Colonic mucosa (tissue), 4 donors: ENCODE measurements around the gene NUP153. TPM values are rescaled to one million over a fixed set of nuclear protein-coding genes. Genes with fewer than 3 reads are reported as not detected.

Experiments used
- DNase-seq: peaks from one replicate; pipeline ENCODE4 v3.0.0-alpha.2; 2020
- H3K27ac ChIP-seq: fragments of 200-600 bp; one replicate; pipeline ENCODE4 v1.8.0; 2021
- H3K27me3 ChIP-seq: fragments of 200-600 bp; one replicate; pipeline ENCODE4 v1.8.0; 2021
- H3K36me3 ChIP-seq: fragments of 200-600 bp; one replicate; pipeline ENCODE4 v1.8.0; 2021
- H3K4me1 ChIP-seq: fragments of 200-600 bp; one replicate; pipeline ENCODE4 v1.8.0; 2021; ENCODE audit warnings: mild to moderate bottlenecking
- H3K4me3 ChIP-seq: fragments of 200-600 bp; one replicate; pipeline ENCODE4 v1.8.0; 2021
- H3K9ac ChIP-seq, 2 donors: one replicate each; pipeline ENCODE4 v1.7.0; 2013; ENCODE audit warnings: control low read depth in 2 of 2, low read depth in 2 of 2, low read length in 2 of 2
- H3K9me3 ChIP-seq: fragments of 200-600 bp; one replicate; pipeline ENCODE4 v1.8.0; 2021
- CTCF ChIP-seq: fragments of 200-600 bp; IDR thresholded peaks from one replicate; pipeline ENCODE4 v1.8.0; 2022; ENCODE audit warnings: antibody characterized with exemption, mild to moderate bottlenecking
- intact Hi-C: fragments of 100-400 bp; cut with DNase I; formaldehyde crosslinking; loops from one replicate; pipeline ENCODE4 v1.14.1; 2022
- total RNA-seq, 2 donors: library from RNA; stranded (reverse); fragmentation: NEBNext Ultra II Directional in 1 of 2; extraction: Animal tissue kit (Norgen Biotek cat#: 25700) in 1 of 2; gene quantifications; one replicate each; pipeline ENCODE4 v1.2.1, GENCODE V29; 2021
- donor health status: healthy.
- donor health status: DM: no; HTN: no; CAD: no.
- donor health status: DM: no; HTN: no; CAD: no.

NUP153 gene
- total RNA-seq, 2 donors from 2014 or later: 29.8 to 31.7 TPM

GRCh38 chr6:17628873-17629272, 77.9 kb downstream of the NUP153 start:
- TF ChIP-seq CTCF: no peak
- Histone ChIP-seq H3K9ac (no peak overlapping the region), H3K4me3 (no peak overlapping the region), H3K9me3 (no peaks in the 10 kb centered on the region), H3K36me3 (peaks cover 22% of the 10 kb centered on the region), H3K27me3 (no peaks in the 10 kb centered on the region), H3K27ac (no peak overlapping the region), H3K4me1 (no peaks in the 10 kb centered on the region)
- intact Hi-C loops: no loop called here
- DNase-seq: no peak

GRCh38 chr6:17624396-17624795, 82.3 kb downstream of the NUP153 start:
- peaks cover 22% of the 10 kb centered on the region for H3K36me3 ChIP-seq
- intact Hi-C loops: no loop called here
- no peaks in the 10 kb centered on the region for H3K4me1 ChIP-seq

GRCh38 chr6:17622144-17622543, 84.6 kb downstream of the NUP153 start:
- Histone ChIP-seq H3K36me3 (peaks cover 20% of the 10 kb centered on the region), H3K9ac (no peak overlapping the region), H3K27me3 (no peaks in the 10 kb centered on the region), H3K9me3 (no peaks in the 10 kb centered on the region), H3K27ac (no peak overlapping the region), H3K4me3 (no peak overlapping the region), H3K4me1 (no peaks in the 10 kb centered on the region)
- intact Hi-C loops: no loop called here
- no peak for DNase-seq
- TF ChIP-seq CTCF: no peak

More at GRCh38 chr6:17624396-17624795, 82.3 kb downstream of the NUP153 start:
- H3K27ac ChIP-seq: no peak overlapping the region
- no peak for TF ChIP-seq CTCF
- H3K4me3 ChIP-seq: no peak overlapping the region
- no peaks in the 10 kb centered on the region for H3K9me3 ChIP-seq
- H3K27me3 ChIP-seq: no peaks in the 10 kb centered on the region
- DNase-seq: no peak
- no peak overlapping the region for H3K9ac ChIP-seq

DNA sequence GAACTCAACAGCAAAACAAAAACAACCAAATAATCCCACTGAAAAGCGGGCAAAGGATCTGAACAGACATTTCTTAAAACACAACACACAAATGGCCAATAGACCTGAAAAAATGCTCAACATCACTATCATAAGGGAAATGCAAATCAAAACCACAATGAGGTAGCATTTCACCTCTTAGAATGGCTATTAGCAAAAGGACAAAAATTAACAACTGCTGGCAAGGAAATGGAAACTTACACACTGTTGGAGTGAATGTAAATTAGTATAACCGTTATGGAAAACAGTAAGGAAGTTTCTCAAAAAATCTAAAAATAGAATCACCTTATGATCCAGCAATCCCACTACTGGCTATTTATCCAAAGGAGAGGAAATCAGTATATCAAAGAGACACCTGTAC, 85.7 kb downstream of the NUP153 start:
- no peaks in the 10 kb centered on the region for H3K4me1 ChIP-seq
- no peak overlapping the region for H3K9ac ChIP-seq
- H3K4me3 ChIP-seq: no peak overlapping the region
- H3K27me3 ChIP-seq: no peaks in the 10 kb centered on the region
- intact Hi-C loops: no loop called here
- no peak overlapping the region for H3K27ac ChIP-seq
- H3K36me3 ChIP-seq: peaks cover 13% of the 10 kb centered on the region
- no peak for DNase-seq
- no peak for TF ChIP-seq CTCF
- no peaks in the 10 kb centered on the region for H3K9me3 ChIP-seq

DNA sequence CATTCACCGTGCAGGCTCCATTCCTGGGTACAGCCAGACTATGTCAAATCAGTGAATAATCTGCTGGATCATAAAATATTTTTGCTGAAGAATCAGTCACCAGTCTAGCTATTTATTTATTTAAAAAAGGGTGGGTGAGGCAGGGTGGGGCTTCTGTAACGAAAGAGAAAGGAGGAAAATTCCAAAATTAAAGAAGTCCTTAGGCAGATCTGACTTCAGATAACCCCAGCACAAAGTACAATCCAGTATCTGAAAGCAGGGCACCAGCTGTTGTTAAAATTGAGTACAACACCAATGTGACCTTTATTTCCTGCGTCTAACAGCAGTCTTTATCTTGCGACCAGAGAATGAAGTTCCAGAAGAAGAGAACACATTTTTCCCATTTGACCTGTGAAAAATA, 90.9 kb downstream of the NUP153 start:
- Histone ChIP-seq H3K27ac (no peak overlapping the region), H3K4me1 (no peaks in the 10 kb centered on the region), H3K9me3 (no peaks in the 10 kb centered on the region), H3K36me3 (no peaks in the 10 kb centered on the region), H3K4me3 (no peak overlapping the region), H3K27me3 (no peaks in the 10 kb centered on the region), H3K9ac (no peak overlapping the region)
- no peak for DNase-seq
- intact Hi-C loops: no loop called here
- TF ChIP-seq CTCF: no peak

GRCh38 chr6:17612048-17612447, 94.7 kb downstream of the NUP153 start:
- Histone ChIP-seq H3K9me3 (no peaks in the 10 kb centered on the region), H3K9ac (no peak overlapping the region), H3K27ac (no peak overlapping the region), H3K4me3 (no peak overlapping the region), H3K4me1 (no peaks in the 10 kb centered on the region), H3K36me3 (no peaks in the 10 kb centered on the region), H3K27me3 (no peaks in the 10 kb centered on the region)
- intact Hi-C loops: no loop called here
- no peak for DNase-seq
- no peak for TF ChIP-seq CTCF
